ENCODE results near the gene TMEM132A. TPM values are rescaled to one million over a fixed set of nuclear protein-coding genes. Genes with fewer than 3 reads are reported as not detected.

The TMEM132A gene
- total and polyA plus RNA-seq, 2 donors (not counting 1 experiment from before 2014, with no cell fraction given), result 6.9 to 13.2 TPM

GRCh38 chr11:60905047-60905446, 19.2 kb upstream of the TMEM132A start:
- H3K27me3 ChIP-seq (ENCODE audit: control insufficient read depth, insufficient read depth, low read length), result peaks cover under 1% of the 10 kb centered on the region
- no peak for TF ChIP-seq CTCF (conservative IDR thresholded peaks at IDR 0.05 in 1 of 2, IDR thresholded peaks at IDR 0.05 in 1 of 2; ENCODE audit: low read depth in 1 of 2, low read length in 2 of 2)
- TF ChIP-seq EZH2 (IDR thresholded peaks at IDR 0.05; ENCODE audit: low read length, missing control alignments), result no peak
- H3K27ac ChIP-seq (ENCODE audit: insufficient read depth, low read length), result peak overlapping the region; percentile 87
- no peak for DNase-seq (ENCODE audit: low read depth in 2 of 2)
- H3K9me3 ChIP-seq (ENCODE audit: control insufficient read depth, insufficient read depth, low read depth, low read length), result no peaks in the 10 kb centered on the region
- peaks cover 4% of the 10 kb centered on the region for H3K36me3 ChIP-seq (ENCODE audit: control insufficient read depth, insufficient read depth, low read length)
- peaks cover 3% of the 10 kb centered on the region for H3K4me1 ChIP-seq (ENCODE audit: control insufficient read depth, extremely low read depth, insufficient read depth, low read length)
- peak overlapping the region; percentile 71 for H3K4me2 ChIP-seq (ENCODE audit: extremely low read depth, insufficient read depth, low read length)
- H4K20me1 ChIP-seq (ENCODE audit: control insufficient read depth, extremely low read depth, insufficient read depth, low read length), result no peaks in the 10 kb centered on the region
- H2AFZ ChIP-seq (ENCODE audit: low read length), result no peak overlapping the region
- H3K4me3 ChIP-seq (replicated peaks in 1 of 4; ENCODE audit: control extremely low read depth in 1 of 4, insufficient read depth in 1 of 4, low read depth in 3 of 4, low read length in 4 of 4), result peak overlapping the region; percentile 85 to 97 (median 96)
- peak overlapping the region; percentile 11 for H3K9ac ChIP-seq (ENCODE audit: insufficient read depth, low read length)
- peaks cover 32% of the 10 kb centered on the region for H3K79me2 ChIP-seq (ENCODE audit: control insufficient read depth, insufficient read depth, low read length)

DNA sequence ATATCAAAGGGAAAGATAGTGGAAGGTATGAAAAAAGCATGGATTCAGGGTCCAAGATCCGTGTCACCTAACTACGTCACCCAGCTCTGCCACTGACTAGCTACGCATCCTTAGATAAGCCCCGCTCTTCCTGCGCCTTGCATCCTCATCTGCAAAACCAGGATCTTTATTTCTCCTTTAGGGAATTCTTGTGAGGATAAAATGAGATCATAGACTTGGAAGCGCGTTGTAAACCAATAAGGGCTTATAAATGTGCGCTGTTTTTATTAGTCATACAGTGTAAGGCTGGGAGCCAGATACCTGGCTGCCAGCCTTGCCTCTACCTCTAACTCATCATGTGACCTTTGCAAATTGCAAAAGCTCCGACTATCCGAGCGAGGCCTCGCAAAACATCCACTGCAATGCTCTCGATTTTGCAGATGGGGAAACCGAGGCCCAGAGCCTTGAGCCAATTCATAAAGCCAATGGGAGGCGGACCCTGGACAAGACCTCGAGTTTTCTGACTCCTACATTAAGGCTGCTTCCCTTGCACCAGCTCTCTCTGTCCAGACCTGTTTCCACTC, 18.6 kb upstream of the TMEM132A start:
- Histone ChIP-seq H3K4me3 (replicated peaks in 1 of 4; ENCODE audit: control extremely low read depth in 1 of 4, insufficient read depth in 1 of 4, low read depth in 3 of 4, low read length in 4 of 4) (peak overlapping the region; percentile 85 to 97 (median 96)), H3K36me3 (ENCODE audit: control insufficient read depth, insufficient read depth, low read length) (peaks cover 2% of the 10 kb centered on the region), H3K27me3 (ENCODE audit: control insufficient read depth, insufficient read depth, low read length) (peaks cover 4% of the 10 kb centered on the region), H4K20me1 (ENCODE audit: control insufficient read depth, extremely low read depth, insufficient read depth, low read length) (no peaks in the 10 kb centered on the region), H3K4me2 (ENCODE audit: extremely low read depth, insufficient read depth, low read length) (peak overlapping the region; percentile 71), H3K4me1 (ENCODE audit: control insufficient read depth, extremely low read depth, insufficient read depth, low read length) (peaks cover 3% of the 10 kb centered on the region), H2AFZ (ENCODE audit: low read length) (peak overlapping the region; percentile 29), H3K79me2 (ENCODE audit: control insufficient read depth, insufficient read depth, low read length) (peaks cover 32% of the 10 kb centered on the region), H3K9ac (ENCODE audit: insufficient read depth, low read length) (peak overlapping the region; percentile 92), H3K9me3 (ENCODE audit: control insufficient read depth, insufficient read depth, low read depth, low read length) (no peaks in the 10 kb centered on the region), H3K27ac (ENCODE audit: insufficient read depth, low read length) (peak overlapping the region; percentile 87)
- DNase-seq (ENCODE audit: low read depth in 2 of 2), result peak; percentile 33 to 75
- TF ChIP-seq CTCF (conservative IDR thresholded peaks at IDR 0.05 in 1 of 2, IDR thresholded peaks at IDR 0.05 in 1 of 2; ENCODE audit: low read depth in 1 of 2, low read length in 2 of 2) (no peak), EZH2 (IDR thresholded peaks at IDR 0.05; ENCODE audit: low read length, missing control alignments) (no peak)

DNA sequence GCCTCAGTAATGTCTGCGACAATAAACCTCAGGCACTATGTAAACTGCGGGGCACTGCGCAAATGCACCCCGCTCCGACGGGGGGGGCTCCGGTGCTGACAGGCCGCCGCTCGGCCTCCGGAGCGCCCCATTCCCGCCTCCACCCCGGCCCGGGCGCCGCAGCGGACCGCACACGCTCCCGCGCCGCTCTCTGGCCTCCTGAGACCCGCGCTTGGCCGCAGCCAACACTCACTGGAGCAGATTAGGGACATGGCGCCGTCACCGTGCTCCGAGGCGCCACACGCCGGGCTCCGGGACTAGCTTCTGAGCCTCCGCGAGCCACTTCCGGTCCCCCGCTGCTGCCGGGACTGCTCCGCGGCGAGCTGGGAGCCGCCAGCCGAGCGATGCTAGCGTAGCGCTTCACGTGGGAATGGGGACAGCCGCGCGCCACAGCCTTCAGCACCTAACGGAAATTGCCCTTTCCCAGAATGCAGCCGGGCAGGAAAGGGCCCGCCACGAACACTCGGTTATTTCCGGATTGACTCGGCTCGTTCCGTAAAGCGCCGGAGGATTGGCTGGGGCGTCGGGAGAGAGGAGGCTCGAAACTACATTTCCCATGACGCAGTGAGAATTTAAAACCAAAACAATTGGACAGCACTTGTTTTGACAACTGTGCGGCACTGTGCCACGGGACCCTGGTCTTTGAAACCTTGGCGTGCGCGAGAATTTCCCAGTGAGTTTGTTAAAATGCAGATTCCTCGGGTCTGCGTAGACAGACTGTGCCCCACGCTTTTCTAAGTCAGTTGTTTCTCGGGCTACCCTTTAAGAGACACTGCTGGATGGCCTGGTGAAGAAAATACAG, 17.9 kb upstream of the TMEM132A start, which contains the start of gene PRPF19:
TSS of gene PRPF19 (minus strand) at position 454 of the 841 bp plus-strand sequence. CDS start at position 251, 203 bp downstream.
- H3K9ac ChIP-seq (ENCODE audit: insufficient read depth, low read length), result peak within 1 kb of the TSS; percentile 92
- peaks cover 3% of the 10 kb centered on the region for H3K4me1 ChIP-seq (ENCODE audit: control insufficient read depth, extremely low read depth, insufficient read depth, low read length)
- H2AFZ ChIP-seq (ENCODE audit: low read length), result peak within 1 kb of the TSS; percentile 84
- H4K20me1 ChIP-seq (ENCODE audit: control insufficient read depth, extremely low read depth, insufficient read depth, low read length), result no peaks in the 10 kb centered on the region
- peaks cover 32% of the 10 kb centered on the region for H3K79me2 ChIP-seq (ENCODE audit: control insufficient read depth, insufficient read depth, low read length)
- H3K27me3 ChIP-seq (ENCODE audit: control insufficient read depth, insufficient read depth, low read length), result peaks cover 8% of the 10 kb centered on the region
- DNase-seq (ENCODE audit: low read depth in 2 of 2), result peak; percentile 91 to 93
- H3K4me2 ChIP-seq (ENCODE audit: extremely low read depth, insufficient read depth, low read length), result peak within 1 kb of the TSS; percentile 81
- no peak for TF ChIP-seq CTCF (conservative IDR thresholded peaks at IDR 0.05 in 1 of 2, IDR thresholded peaks at IDR 0.05 in 1 of 2; ENCODE audit: low read depth in 1 of 2, low read length in 2 of 2)
- TF ChIP-seq EZH2 (IDR thresholded peaks at IDR 0.05; ENCODE audit: low read length, missing control alignments), result no peak
- peak within 1 kb of the TSS; percentile 85 to 97 (median 96) for H3K4me3 ChIP-seq (replicated peaks in 1 of 4; ENCODE audit: control extremely low read depth in 1 of 4, insufficient read depth in 1 of 4, low read depth in 3 of 4, low read length in 4 of 4)
- H3K36me3 ChIP-seq (ENCODE audit: control insufficient read depth, insufficient read depth, low read length), result peaks cover 2% of the 10 kb centered on the region
- H3K27ac ChIP-seq (ENCODE audit: insufficient read depth, low read length), result peak within 1 kb of the TSS; percentile 87
- no peaks in the 10 kb centered on the region for H3K9me3 ChIP-seq (ENCODE audit: control insufficient read depth, insufficient read depth, low read depth, low read length)
